ENCODE data around the gene STPG4. TPM values are rescaled to one million over a fixed set of nuclear protein-coding genes. Genes with fewer than 3 reads are reported as not detected.

STPG4 gene, protein sequence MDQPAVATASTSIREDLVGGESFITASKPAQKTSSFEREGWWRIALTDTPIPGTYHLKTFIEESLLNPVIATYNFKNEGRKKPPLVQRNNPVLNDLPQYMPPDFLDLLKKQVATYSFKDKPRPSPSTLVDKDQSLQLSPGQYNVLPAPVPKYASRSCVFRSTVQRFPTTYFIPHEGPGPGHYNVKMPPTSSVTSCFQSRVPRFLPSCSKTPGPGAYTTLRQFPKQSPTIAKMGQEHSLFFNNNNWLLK
- total RNA-seq: 1 to 10 TPM in 2 of 4 donors, not detected in 2; 1.4 to 4.1 TPM

DNA sequence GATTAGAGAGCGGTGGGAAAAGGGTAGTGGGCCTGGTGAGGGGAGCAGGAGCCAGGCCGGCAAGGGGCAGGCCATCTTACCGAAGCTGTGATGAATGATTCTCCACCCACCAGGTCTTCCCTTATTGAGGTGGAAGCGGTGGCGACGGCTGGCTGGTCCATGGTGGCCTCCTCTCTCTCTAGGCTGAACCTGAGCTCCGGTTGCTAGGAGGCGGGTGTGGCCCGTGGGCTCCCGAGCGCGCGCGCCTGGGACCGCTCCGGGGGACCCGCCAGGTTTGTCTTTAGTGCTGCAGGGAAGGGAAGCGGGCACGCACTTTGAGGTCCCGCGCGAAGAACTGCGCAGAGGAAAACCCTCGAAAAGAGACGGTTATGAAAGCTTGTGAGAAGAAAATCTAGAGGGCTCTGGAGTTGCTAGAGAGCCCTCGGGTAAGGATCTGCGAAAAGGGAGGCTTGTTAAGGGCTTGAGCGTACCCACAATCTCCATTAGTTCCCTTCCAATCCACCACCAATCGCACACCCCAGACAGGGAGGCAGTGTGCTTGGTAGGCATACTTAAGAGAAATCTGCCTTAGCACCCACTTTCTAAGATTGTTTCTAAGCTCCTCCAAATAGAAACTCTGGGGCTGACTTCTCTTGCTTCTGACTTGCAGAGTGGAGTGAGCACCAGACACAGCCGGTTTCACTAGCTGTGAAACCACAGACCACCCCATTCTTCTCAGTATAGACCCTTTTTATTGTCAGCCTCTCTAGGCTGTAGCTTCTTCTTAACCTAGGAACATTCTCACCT, at the start of gene STPG4:
STPG4 (minus strand) TSS at position 218 of the 786 bp plus-strand sequence; CDS start at position 161, 57 bp downstream.
- intact Hi-C loops (cut with DNase I; ENCODE audit: low total_unique reads): no loop called here

DNA sequence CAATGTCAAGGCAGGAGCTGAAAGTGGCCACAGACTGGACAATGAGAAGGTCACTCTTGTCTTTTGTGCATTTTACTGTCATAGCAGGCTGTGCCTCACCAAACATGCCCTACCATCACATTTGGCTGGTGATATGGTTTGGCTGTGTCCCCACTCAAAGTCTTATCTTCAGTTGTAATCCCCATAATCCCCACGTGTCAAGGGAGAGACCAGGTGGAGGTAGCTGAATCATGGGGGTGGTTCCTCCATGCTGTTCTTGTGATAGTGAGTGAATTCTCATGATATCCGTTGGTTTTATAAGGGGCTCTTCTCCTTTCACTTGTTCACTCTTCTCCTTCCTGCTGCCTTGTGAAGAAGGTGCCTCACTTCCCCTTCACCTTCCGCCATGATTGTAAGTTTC, 49.6 kb upstream of the STPG4 start:
- TF ChIP-seq, protein P1, sequence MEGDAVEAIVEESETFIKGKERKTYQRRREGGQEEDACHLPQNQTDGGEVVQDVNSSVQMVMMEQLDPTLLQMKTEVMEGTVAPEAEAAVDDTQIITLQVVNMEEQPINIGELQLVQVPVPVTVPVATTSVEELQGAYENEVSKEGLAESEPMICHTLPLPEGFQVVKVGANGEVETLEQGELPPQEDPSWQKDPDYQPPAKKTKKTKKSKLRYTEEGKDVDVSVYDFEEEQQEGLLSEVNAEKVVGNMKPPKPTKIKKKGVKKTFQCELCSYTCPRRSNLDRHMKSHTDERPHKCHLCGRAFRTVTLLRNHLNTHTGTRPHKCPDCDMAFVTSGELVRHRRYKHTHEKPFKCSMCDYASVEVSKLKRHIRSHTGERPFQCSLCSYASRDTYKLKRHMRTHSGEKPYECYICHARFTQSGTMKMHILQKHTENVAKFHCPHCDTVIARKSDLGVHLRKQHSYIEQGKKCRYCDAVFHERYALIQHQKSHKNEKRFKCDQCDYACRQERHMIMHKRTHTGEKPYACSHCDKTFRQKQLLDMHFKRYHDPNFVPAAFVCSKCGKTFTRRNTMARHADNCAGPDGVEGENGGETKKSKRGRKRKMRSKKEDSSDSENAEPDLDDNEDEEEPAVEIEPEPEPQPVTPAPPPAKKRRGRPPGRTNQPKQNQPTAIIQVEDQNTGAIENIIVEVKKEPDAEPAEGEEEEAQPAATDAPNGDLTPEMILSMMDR (IDR thresholded peaks at IDR 0.05): no peak
- no peak for TF ChIP-seq POLR2A (IDR thresholded peaks at IDR 0.05)
- WGBS, 2 donors: 80 to 81% methylated on average over 3 of the region's 3 CpGs
- no peak for DNase-seq (ENCODE audit: low spot score in 2 of 2)
- no peak overlapping the region for H3K4me3 ChIP-seq (ENCODE audit: low read depth, poor library complexity, severe bottlenecking)
- intact Hi-C loops (cut with DNase I; ENCODE audit: low total_unique reads): no loop called here

More for the DNA sequence above, at the start of gene STPG4:
- no peak within 1 kb of the TSS for H3K4me3 ChIP-seq (ENCODE audit: low read depth, poor library complexity, severe bottlenecking)
- 87 to 88% methylated on average over 30 of the region's 30 CpGs for WGBS, 2 donors
- TF ChIP-seq, protein P1 (IDR thresholded peaks at IDR 0.05): no peak
- TF ChIP-seq POLR2A (IDR thresholded peaks at IDR 0.05): no peak
- no peak for DNase-seq (ENCODE audit: low spot score in 2 of 2)

DNA sequence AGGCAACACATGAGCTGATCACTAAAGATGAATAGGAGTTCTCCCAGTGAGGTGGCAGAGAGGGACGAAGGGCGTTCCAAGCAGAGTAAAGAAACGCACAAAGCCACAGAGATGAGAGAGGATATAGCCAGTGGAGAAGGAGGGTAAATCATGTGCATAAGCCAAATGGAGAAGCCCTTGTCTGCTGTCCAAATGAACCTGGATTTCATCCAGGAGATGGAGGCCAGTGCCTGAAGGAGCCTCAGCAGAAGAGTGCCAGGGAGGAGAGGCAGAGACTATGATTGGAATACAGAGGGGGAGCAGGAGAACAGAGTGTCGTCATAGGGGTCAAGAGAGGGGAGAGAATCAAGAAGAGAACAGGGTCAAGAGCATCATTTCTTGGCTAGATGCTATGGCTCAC, 48.9 kb upstream of the STPG4 start:
- 84 to 85% methylated on average over 4 of the region's 4 CpGs for WGBS, 2 donors
- H3K4me3 ChIP-seq (ENCODE audit: low read depth, poor library complexity, severe bottlenecking): no peak overlapping the region
- intact Hi-C loops (cut with DNase I; ENCODE audit: low total_unique reads): no loop called here
- no peak for DNase-seq (ENCODE audit: low spot score in 2 of 2)
- no peak for TF ChIP-seq POLR2A (IDR thresholded peaks at IDR 0.05)
- TF ChIP-seq, protein P1 (IDR thresholded peaks at IDR 0.05): no peak

DNA sequence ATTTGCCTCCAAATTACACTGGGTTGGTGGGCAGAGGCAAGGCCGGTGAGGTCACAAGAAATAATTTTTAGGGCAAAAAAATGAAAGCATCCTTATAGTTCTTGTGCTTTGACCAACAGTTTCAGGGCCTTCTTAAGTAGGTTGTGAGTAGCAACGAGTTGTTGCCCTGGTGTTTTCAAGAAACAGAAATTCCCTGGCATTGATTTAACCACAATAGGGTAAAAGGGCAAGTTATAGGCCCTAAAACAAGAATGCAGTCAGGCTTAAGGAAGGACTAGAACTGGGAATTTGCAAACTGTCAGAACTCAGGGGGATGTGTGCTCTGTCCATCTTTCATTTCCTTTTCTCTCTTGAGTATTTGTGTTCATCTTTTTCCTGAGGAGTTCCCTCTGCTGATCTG, 46.1 kb upstream of the STPG4 start:
- intact Hi-C loops (cut with DNase I; ENCODE audit: low total_unique reads): no loop called here
- TF ChIP-seq, protein P1 (IDR thresholded peaks at IDR 0.05): no peak
- TF ChIP-seq POLR2A (IDR thresholded peaks at IDR 0.05): no peak
- no peak overlapping the region for H3K4me3 ChIP-seq (ENCODE audit: low read depth, poor library complexity, severe bottlenecking)
- 71 to 79% methylated on average over 2 of the region's 2 CpGs for WGBS, 2 donors
- DNase-seq (ENCODE audit: low spot score in 2 of 2): no peak

DNA sequence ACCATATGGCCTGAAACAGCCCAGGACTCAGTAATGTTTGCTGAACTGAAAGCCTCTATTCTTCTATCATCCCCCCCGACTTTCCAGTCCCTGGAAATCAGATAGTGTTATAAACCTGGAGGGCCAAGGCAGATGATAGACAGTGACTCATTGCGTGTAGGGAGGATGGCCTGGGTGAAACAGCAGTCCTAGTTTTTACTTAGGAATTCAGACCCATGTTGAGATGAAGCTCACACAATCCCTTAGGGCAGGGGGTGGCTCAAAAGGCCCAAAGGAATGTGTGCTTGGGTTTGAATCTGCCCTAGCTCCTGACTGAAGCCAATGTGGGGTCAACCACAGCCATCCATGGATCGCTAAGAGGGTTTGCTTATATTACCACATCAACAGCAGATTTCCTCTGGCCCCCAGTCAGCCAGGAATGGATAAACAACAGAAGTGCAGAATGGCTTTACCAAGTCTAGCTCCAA, 43.9 kb upstream of the STPG4 start:
- TF ChIP-seq, protein P1 (IDR thresholded peaks at IDR 0.05): no peak
- no peak for TF ChIP-seq POLR2A (IDR thresholded peaks at IDR 0.05)
- no peak overlapping the region for H3K4me3 ChIP-seq (ENCODE audit: low read depth, poor library complexity, severe bottlenecking)
- intact Hi-C loops (cut with DNase I; ENCODE audit: low total_unique reads): no loop called here
- DNase-seq (ENCODE audit: low spot score in 2 of 2): no peak
- 76 to 82% methylated on average over 3 of the region's 3 CpGs for WGBS, 2 donors

All from lower leg skin (tissue), 4 donors.